Embryonic facial prominence (tissue), 1 donor: ENCODE results near the gene FBXW9.
"Not testable (repeated sequence)": the region's sequence is repeated elsewhere in the genome, so short reads cannot be mapped to it uniquely, and the experiment has no call there.

Experiments used
- DNase-seq: peaks from one replicate; pipeline ENCODE4 v3.0.0-alpha.2; 2016; ENCODE audit errors: extremely low spot score

The FBXW9 gene

DNA sequence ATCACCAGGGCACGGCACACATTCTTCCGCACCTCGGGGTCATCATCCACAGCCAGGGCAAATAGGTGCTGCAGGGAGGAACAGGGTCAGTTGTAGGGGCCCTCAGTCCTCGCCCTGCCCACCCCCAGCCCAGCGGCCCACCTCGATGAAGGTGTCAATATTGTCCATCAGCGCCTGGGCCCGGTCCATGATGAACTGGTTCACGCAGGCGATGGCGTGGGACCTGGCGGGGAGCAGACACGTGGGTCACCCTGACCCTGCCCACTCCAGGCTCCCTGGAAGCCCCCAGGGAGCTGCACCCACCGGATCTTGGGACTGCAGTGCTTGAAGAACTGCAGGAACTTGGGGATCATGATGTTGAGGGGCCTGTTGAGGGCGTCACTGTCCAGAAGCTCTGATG lies 18.7 kb upstream of the FBXW9 start:
- DNase-seq: no peak

- not testable (repeated sequence) for DNase-seq
These were observed 16.9 kb upstream of the FBXW9 start for GRCh38 chr19:12713304-12713703.

- not testable (repeated sequence) for DNase-seq
These were observed 15.6 kb upstream of the FBXW9 start for GRCh38 chr19:12712077-12712476.

DNA sequence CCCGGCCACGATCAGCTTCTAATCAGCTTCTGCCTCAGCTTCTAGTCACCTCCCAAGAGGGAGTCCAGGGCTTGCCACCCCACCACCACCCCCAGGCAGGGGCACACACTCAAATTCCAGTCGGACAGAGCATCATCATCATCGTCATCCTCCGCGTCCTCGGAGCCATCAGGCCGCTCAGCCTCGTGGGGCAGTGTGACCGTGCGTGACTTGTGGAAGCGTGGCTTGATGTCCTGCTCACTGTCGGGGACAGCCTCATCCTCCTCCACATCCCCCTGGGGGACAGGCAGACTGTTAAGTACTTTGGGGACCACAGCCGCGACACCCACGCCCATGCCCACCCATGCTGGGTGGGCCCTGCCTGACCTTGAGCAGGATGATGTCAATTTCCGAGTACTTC lies 14.8 kb upstream of the FBXW9 start:
- DNase-seq: no peak

GRCh38 chr19:12708641-12709040 lies 12.2 kb upstream of the FBXW9 start:
- no peak for DNase-seq

DNA sequence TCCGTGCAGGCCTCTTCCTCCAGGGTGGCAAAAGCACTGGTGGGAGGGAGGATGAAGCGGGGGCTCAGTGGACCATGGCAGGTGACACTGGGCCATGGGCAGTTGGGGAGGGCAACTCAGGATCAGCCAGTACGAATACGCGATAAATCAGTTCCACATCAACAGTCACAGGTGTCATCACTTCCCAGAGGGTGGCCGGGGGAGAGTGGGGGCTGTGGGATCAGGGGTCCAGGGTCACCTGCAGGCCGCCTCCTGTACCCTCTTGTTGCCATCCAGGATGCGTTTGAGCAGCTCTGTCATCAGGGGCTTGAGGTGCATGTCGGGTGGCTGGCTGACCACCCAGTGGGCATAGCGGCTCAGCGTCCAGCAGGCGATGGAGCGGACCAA lies 9.9 kb upstream of the FBXW9 start:
- DNase-seq: no peak

- no peak for DNase-seq
These were observed 9.4 kb upstream of the FBXW9 start for GRCh38 chr19:12705654-12706331.

- DNase-seq: no peak
These were observed 8.7 kb upstream of the FBXW9 start for GRCh38 chr19:12705169-12705568.

- no peak for DNase-seq
These were observed 6.6 kb upstream of the FBXW9 start for GRCh38 chr19:12703046-12703445.

GRCh38 chr19:12701596-12702282 lies 5.3 kb upstream of the FBXW9 start:
- no peak for DNase-seq

- DNase-seq: no peak
These were observed 1.7 kb upstream of the FBXW9 start for GRCh38 chr19:12698138-12698537.

- not testable (repeated sequence) for DNase-seq
These were observed 994 bp upstream of the FBXW9 start for GRCh38 chr19:12697425-12697824.

- DNase-seq: no peak
These were observed 450 bp downstream of the FBXW9 start for GRCh38 chr19:12695997-12696365.

- DNase-seq: no peak
These were observed 917 bp downstream of the FBXW9 start for GRCh38 chr19:12695514-12695913.

DNA sequence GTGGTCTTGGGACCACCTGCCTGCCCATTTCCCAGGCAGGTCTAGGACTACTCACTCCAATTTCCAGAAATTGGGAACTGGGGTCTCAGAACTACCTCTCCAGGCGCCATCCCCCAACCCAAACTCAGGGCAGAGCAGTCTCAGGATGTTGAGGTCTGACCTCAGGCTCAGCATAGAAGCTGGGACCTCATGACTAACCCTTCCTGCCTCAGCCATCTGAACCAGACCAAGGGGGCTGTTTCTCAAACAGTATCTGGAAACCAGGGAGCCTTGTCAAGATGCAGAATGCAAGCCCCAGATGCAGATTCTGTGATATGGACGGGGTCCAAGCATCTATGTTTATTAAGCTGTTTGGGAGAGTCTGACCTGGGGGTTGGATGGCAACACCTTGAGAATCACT lies 1.3 kb downstream of the FBXW9 start:
- no peak for DNase-seq

GRCh38 chr19:12694641-12695040 lies 1.8 kb downstream of the FBXW9 start:
- DNase-seq: no peak

GRCh38 chr19:12692960-12693359 lies 3.5 kb downstream of the FBXW9 start:
- no peak for DNase-seq

DNA sequence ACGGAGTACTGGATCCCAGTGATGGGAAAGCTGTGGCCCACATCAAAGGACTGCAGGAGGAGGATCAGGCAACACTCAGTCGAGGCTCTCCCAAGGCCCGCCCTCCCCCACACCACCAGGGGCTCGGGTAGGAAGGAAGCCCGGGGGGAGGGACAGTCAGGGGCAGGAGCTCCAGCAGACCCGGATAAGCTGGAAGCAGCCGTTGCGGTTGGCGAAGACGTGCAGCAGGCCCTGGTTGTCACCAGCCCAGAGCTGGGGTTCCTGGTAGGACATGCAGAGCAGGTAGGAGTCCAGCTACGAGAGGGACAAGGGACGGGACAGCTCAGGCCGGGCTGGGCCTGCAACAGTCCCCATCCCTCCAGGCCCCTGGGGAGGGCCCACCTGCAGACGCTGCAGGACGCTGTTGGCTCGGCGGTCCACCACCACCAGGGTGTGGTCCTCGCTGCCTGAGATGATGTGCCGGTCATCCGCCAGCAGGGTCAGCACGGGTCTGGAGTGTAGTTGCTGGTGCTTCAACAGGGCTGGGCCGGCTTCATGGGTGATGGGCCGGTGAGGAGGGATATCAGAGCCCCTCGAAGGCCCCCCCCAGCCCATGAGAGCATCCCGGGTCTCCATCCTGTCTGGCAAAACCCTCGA lies 6.7 kb downstream of the FBXW9 start:
- DNase-seq: no peak

DNA sequence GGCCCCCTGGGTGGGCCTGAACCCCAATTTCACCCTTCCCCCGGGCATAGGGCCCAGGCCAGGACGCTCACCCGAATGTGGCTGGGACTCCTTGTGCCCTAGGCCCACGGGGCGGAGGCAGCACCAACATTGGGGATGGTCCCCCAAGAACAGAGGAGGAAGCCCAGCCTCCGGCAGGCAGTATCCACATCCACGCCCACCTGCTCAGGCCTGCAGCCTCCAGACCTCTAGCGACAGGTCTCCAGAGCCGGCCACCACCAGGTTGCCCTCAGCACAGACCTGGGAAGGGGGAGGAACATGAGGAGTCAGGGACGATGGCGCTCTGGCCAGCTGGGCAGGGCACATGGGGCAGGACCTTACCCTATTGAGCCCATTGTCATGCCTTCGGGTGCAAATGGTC lies 7.4 kb downstream of the FBXW9 start:
- no peak for DNase-seq

DNA sequence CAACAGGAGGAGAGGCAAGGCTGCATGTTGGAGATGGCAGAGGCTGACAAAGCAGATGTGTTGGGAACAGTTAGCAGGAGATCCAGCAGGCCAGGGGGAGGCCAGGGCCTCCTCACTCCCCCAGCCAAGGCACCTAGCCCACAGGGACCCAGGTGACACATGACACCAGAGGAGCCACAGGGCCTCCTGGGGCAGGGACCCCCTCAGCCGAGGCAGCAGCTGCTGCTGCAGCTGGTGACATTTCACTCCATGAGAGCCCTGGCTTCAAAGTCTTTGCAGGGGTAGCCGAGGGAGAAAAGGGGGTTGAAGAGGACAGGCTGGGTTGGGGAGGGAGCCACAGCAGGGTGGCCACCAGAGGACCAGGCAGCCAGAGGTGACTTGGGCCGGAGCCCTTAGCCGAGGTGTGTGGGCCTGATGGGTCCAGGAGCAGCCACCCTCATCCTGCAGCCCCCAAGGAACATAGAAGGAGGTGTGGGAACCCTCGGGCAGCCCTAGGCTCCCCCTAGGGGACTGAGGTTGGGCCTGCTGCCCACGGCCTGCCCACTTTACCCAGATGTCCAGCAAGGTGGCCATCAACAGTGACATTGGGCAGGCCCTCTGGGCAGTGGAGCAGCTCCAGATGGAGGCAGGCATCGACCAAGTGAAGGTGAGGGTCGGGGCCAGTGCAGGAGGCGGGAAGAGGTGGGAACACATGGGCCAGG lies 8.8 kb downstream of the FBXW9 start, which contains the start of gene GNG14:
GNG14 (plus strand) TSS at position 503 of the 701 bp plus-strand sequence; CDS start at position 554, 51 bp downstream.
- DNase-seq: no peak

GRCh38 chr19:12685831-12686230 lies 10.6 kb downstream of the FBXW9 start:
- no peak for DNase-seq
